PC-3 (cell line): ENCODE results near the gene UBE4B. TPM values are rescaled to one million over a fixed set of nuclear protein-coding genes. Genes with fewer than 3 reads are reported as not detected.
"Not testable (repeated sequence)": the region's sequence is repeated elsewhere in the genome, so short reads cannot be mapped to it uniquely, and the experiment has no call there.

Experiments
- ATAC-seq: fragments of 200-7000 bp; cut with Tn5 transposase; 2 replicates; pipeline ENCODE4 v1.9.1; 2020; ENCODE audit warnings: mild to moderate bottlenecking, moderate library complexity
- BruUV-seq: library from RNA; stranded (reverse); fragments of 400-500 nt; replicated peaks from 2 replicates; lab custom pipeline; 2021; lab: Mats Ljungman, UMichigan
- CTCF ChIA-PET: fragments of 300-600 bp; sonication (Branson Sonifier 250); formaldehyde crosslinking; loops from one replicate; lab custom pipeline; 2022; ENCODE audit warnings: antibody characterized with exemption; lab: Charles Lee
- POLR2A ChIA-PET: fragments of 300-600 bp; sonication (Branson Sonifier 250); formaldehyde crosslinking; loops from one replicate; lab custom pipeline; 2022; ENCODE audit warnings: antibody characterized with exemption; ENCODE audit not compliant: unreplicated experiment; lab: Charles Lee
- DNase-seq: peaks from one replicate; pipeline ENCODE4 v3.0.0-alpha.2; 2015
- H2AFZ ChIP-seq: fragments of 300-600 bp; sonication (generic); 2 replicates; pipeline ENCODE4 v1.6.0; 2016; ENCODE audit warnings: antibody characterized with exemption, low read length
- H3F3A ChIP-seq: fragments of 300-600 bp; sonication (generic); one replicate; pipeline ENCODE4 v1.6.0; 2017; ENCODE audit warnings: antibody characterized with exemption, low read length, control low read depth, mild to moderate bottlenecking; ENCODE audit not compliant: unreplicated experiment
- H3K27ac ChIP-seq: fragments of 300-600 bp; sonication (generic); 2 replicates; pipeline ENCODE4 v1.5.1; 2016; ENCODE audit warnings: mild to moderate bottlenecking, low read length
- H3K27me3 ChIP-seq: fragments of 300-600 bp; sonication (generic); 2 replicates; pipeline ENCODE4 v1.6.1; 2016; ENCODE audit warnings: low read length, mixed read lengths
- H3K36me3 ChIP-seq: fragments of 300-600 bp; sonication (generic); 2 replicates; pipeline ENCODE4 v1.6.1; 2016; ENCODE audit warnings: low read depth, mixed run types, low read length, mixed read lengths
- H3K4me1 ChIP-seq: fragments of 300-600 bp; sonication (generic); 2 replicates; pipeline ENCODE4 v1.5.1; 2016; ENCODE audit warnings: low read length; ENCODE audit not compliant: insufficient read depth
- H3K4me2 ChIP-seq: fragments of 300-600 bp; sonication (generic); 2 replicates; pipeline ENCODE4 v1.6.0; 2016; ENCODE audit warnings: low read length
- H3K4me3 ChIP-seq: fragments of 300-600 bp; sonication (generic); 2 replicates; pipeline ENCODE4 v1.5.1; 2016; ENCODE audit warnings: mild to moderate bottlenecking, low read length, mixed read lengths
- H3K79me2 ChIP-seq: fragments of 300-600 bp; sonication (generic); 2 replicates; pipeline ENCODE4 v1.6.1; 2017; ENCODE audit warnings: low read length, mixed read lengths
- H3K9ac ChIP-seq: fragments of 300-600 bp; sonication (generic); 2 replicates; pipeline ENCODE4 v1.6.0; 2016; ENCODE audit warnings: mild to moderate bottlenecking, low read length
- H3K9me2 ChIP-seq: fragments of 300-600 bp; sonication (generic); replicated peaks from 2 replicates; pipeline ENCODE4 v1.6.1; 2016; ENCODE audit warnings: mixed run types, low read length, mixed read lengths
- H3K9me3 ChIP-seq: fragments of 300-600 bp; sonication (generic); 2 replicates; pipeline ENCODE4 v1.6.1; 2016; ENCODE audit warnings: low read length, mixed read lengths
- H4K20me1 ChIP-seq: fragments of 300-600 bp; sonication (generic); 2 replicates; pipeline ENCODE4 v1.6.1; 2016; ENCODE audit warnings: low read length, mixed read lengths
- CTCF ChIP-seq: fragments of 300-600 bp; sonication (generic); conservative IDR thresholded peaks from 2 replicates; pipeline ENCODE4 v1.5.1; 2017; ENCODE audit warnings: antibody characterized with exemption, low read depth, mild to moderate bottlenecking, low read length
- EZH2 ChIP-seq: fragments of 300-600 bp; sonication (generic); IDR thresholded peaks from one replicate; pipeline ENCODE4 v1.6.1; 2017; ENCODE audit warnings: antibody characterized with exemption, mild to moderate bottlenecking, low read length; ENCODE audit not compliant: unreplicated experiment
- EZH2phosphoT487 ChIP-seq: fragments of 300-600 bp; sonication (generic); IDR thresholded peaks from 2 replicates; pipeline ENCODE4 v1.6.1; 2018; ENCODE audit warnings: mild to moderate bottlenecking, antibody characterized with exemption, low read length, borderline replicate concordance
- intact Hi-C: fragments of 100-400 bp; cut with micrococcal nuclease; formaldehyde crosslinking; loops from 2 replicates; pipeline ENCODE4 v1.9.0; 2023
- total RNA-seq: library from RNA; depleted of rRNA; stranded (reverse); fragments of >200 nt; gene quantifications from 2 replicates; pipeline ENCODE4 v1.2.3, GENCODE V29; 2014

The UBE4B gene
- total RNA-seq, 1 experiment from 2014 or later = 37.9 TPM

GRCh38 chr1:10020086-10020485 lies 12.7 kb upstream of the UBE4B start:
- TF ChIP-seq EZH2 = no peak
- no peak for TF ChIP-seq EZH2phosphoT487
- TF ChIP-seq CTCF = no peak
- H3K9me3 ChIP-seq = no peaks in the 10 kb centered on the region
- peaks cover 11% of the 10 kb centered on the region for H3K4me1 ChIP-seq
- ATAC-seq (no peak), DNase-seq (no peak)
- intact Hi-C loops = no loop called here
- POLR2A ChIA-PET = no interaction called here
- H3K4me2 ChIP-seq = no peak overlapping the region
- H4K20me1 ChIP-seq = no peaks in the 10 kb centered on the region
- no peak overlapping the region for H3K27ac ChIP-seq
- BruUV-seq = no TSS peak
- H2AFZ ChIP-seq = no peak overlapping the region
- no peak overlapping the region for H3K4me3 ChIP-seq
- no peaks in the 10 kb centered on the region for H3K27me3 ChIP-seq
- H3K79me2 ChIP-seq = no peaks in the 10 kb centered on the region
- H3F3A ChIP-seq = no peaks in the 10 kb centered on the region
- H3K36me3 ChIP-seq = no peaks in the 10 kb centered on the region
- H3K9me2 ChIP-seq = no peaks in the 10 kb centered on the region
- H3K9ac ChIP-seq = no peak overlapping the region
- CTCF ChIA-PET = no interaction called here

GRCh38 chr1:10020678-10021077 lies 12.1 kb upstream of the UBE4B start:
- CTCF ChIA-PET, DNase-seq, intact Hi-C loops, H3F3A ChIP-seq, H3K79me2 ChIP-seq, H3K36me3 ChIP-seq, H3K9me3 ChIP-seq, BruUV-seq, H4K20me1 ChIP-seq, H2AFZ ChIP-seq, ATAC-seq, H3K27ac ChIP-seq, H3K27me3 ChIP-seq, H3K9me2 ChIP-seq, H3K4me2 ChIP-seq, H3K4me3 ChIP-seq, H3K9ac ChIP-seq: not testable (repeated sequence)
- peaks cover 11% of the 10 kb centered on the region for H3K4me1 ChIP-seq
- POLR2A ChIA-PET = interaction anchor here (0.6 kb wide), 1 partner anchor 35 kb away, joined by 3 read pairs; no protein-coding TSS in a partner anchor

GRCh38 chr1:10021992-10022391 lies 10.8 kb upstream of the UBE4B start:
- intact Hi-C loops, ATAC-seq, BruUV-seq, H3F3A ChIP-seq, H3K27me3 ChIP-seq, H3K9ac ChIP-seq, H3K36me3 ChIP-seq, POLR2A ChIA-PET, H3K4me3 ChIP-seq, H3K79me2 ChIP-seq, H3K9me3 ChIP-seq, H2AFZ ChIP-seq, H4K20me1 ChIP-seq, H3K27ac ChIP-seq, CTCF ChIA-PET, DNase-seq, H3K9me2 ChIP-seq, H3K4me2 ChIP-seq: not testable (repeated sequence)
- peaks cover 11% of the 10 kb centered on the region for H3K4me1 ChIP-seq

GRCh38 chr1:10022656-10023055 lies 10.1 kb upstream of the UBE4B start:
- no TSS peak for BruUV-seq
- H3F3A ChIP-seq = no peaks in the 10 kb centered on the region
- H2AFZ ChIP-seq = no peak overlapping the region
- H3K4me3 ChIP-seq = no peak overlapping the region
- no peak overlapping the region for H3K27ac ChIP-seq
- DNase-seq (no peak), ATAC-seq (no peak)
- no peak overlapping the region for H3K9ac ChIP-seq
- H3K79me2 ChIP-seq = no peaks in the 10 kb centered on the region
- TF ChIP-seq EZH2phosphoT487 (no peak), CTCF (no peak), EZH2 (no peak)
- ChIA-PET POLR2A (no interaction called here), CTCF (no interaction called here)
- peaks cover 11% of the 10 kb centered on the region for H3K4me1 ChIP-seq
- intact Hi-C loops = no loop called here
- no peaks in the 10 kb centered on the region for H3K36me3 ChIP-seq
- no peaks in the 10 kb centered on the region for H3K27me3 ChIP-seq
- no peaks in the 10 kb centered on the region for H3K9me3 ChIP-seq
- no peaks in the 10 kb centered on the region for H3K9me2 ChIP-seq
- H3K4me2 ChIP-seq = no peak overlapping the region
- H4K20me1 ChIP-seq = no peaks in the 10 kb centered on the region
